IMR-90 (cell line): Measurements from ENCODE around the gene AOX1.

ENCODE experiments used
- CEBPB ChIP-seq: IDR thresholded peaks from 2 replicates; pipeline ENCODE4 v1.6.1; 2012; ENCODE audit warnings: low read depth, low read length, improper control_type of control experiment
- POLR2A ChIP-seq: IDR thresholded peaks from 2 replicates; pipeline ENCODE4 v1.6.1; 2012; ENCODE audit warnings: mild to moderate bottlenecking, low read depth, low read length
- RCOR1 ChIP-seq: IDR thresholded peaks from 2 replicates; pipeline ENCODE4 v1.6.1; 2012; ENCODE audit warnings: mild to moderate bottlenecking, low read length, improper control_type of control experiment; ENCODE audit not compliant: insufficient replicate concordance
- RFX5 ChIP-seq: IDR thresholded peaks from 2 replicates; pipeline ENCODE4 v1.8.0; 2012; ENCODE audit warnings: low read depth, mild to moderate bottlenecking, low read length, moderate library complexity
- TF ChIP-seq, protein P1 (sequence below): conservative IDR thresholded peaks from 2 replicates; pipeline ENCODE4 v1.5.1; 2012; ENCODE audit warnings: mild to moderate bottlenecking, low read depth, low read length, improper control_type of control experiment

GRCh38 chr2:200631287-200631686 is 45.5 kb downstream of the AOX1 start:
- TF ChIP-seq, protein P1, sequence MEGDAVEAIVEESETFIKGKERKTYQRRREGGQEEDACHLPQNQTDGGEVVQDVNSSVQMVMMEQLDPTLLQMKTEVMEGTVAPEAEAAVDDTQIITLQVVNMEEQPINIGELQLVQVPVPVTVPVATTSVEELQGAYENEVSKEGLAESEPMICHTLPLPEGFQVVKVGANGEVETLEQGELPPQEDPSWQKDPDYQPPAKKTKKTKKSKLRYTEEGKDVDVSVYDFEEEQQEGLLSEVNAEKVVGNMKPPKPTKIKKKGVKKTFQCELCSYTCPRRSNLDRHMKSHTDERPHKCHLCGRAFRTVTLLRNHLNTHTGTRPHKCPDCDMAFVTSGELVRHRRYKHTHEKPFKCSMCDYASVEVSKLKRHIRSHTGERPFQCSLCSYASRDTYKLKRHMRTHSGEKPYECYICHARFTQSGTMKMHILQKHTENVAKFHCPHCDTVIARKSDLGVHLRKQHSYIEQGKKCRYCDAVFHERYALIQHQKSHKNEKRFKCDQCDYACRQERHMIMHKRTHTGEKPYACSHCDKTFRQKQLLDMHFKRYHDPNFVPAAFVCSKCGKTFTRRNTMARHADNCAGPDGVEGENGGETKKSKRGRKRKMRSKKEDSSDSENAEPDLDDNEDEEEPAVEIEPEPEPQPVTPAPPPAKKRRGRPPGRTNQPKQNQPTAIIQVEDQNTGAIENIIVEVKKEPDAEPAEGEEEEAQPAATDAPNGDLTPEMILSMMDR = no peak
- no peak for TF ChIP-seq CEBPB
- TF ChIP-seq POLR2A = no peak
- no peak for TF ChIP-seq RFX5
- TF ChIP-seq RCOR1 = no peak
